ENCODE results near the gene TECTA. TPM values are rescaled to one million over a fixed set of nuclear protein-coding genes. Genes with fewer than 3 reads are reported as not detected.

TECTA gene
- total RNA-seq, 2 donors from 2014 or later, result 0.59 to 4.2 TPM

GRCh38 chr11:121240650-121241303 lies 139.7 kb downstream of the TECTA start:
- ATAC-seq, result peak in 1 of 2 donors; percentile 21
- intact Hi-C loops (cut with DNase I), result no loop called here
- no peak for DNase-seq

Other genes starting within 250 kb of the TECTA start
- gene TBCEL, start 77.1 kb upstream of the TECTA start, total RNA-seq, result 10 to 100 TPM; 36.9 to 43.8 TPM
- gene SC5D, start 191.5 kb downstream of the TECTA start, total RNA-seq, result 10 to 100 TPM; 26.2 to 29.5 TPM

Measured in left cardiac atrium (tissue), 4 donors.